H1 (cell line): ENCODE results near the gene DDX51. TPM values are rescaled to one million over a fixed set of nuclear protein-coding genes. Genes with fewer than 3 reads are reported as not detected.

ENCODE experiments used
- KDM4A ChIP-seq: IDR thresholded peaks from one replicate; pipeline ENCODE4 v1.7.1; 2012; ENCODE audit warnings: low read depth, mild to moderate bottlenecking, moderate library complexity, low read length, inconsistent platforms; ENCODE audit not compliant: severe bottlenecking
- polyA plus RNA-seq, 7 experiments: library from polyadenylated mRNA; depleted of rRNA in 3 of 7; stranded (reverse) in 5 of 7; unstranded in 2 of 7; fragments of >200 nt in 5 of 7; fragments of 200-250 nt in 2 of 7; gene quantifications; 1 replicate in 5 of 7; 2 replicates in 1 of 7; 4 replicates in 1 of 7; pipeline versions ENCODE4 v1.2.1 to v1.2.3, GENCODE V29; 2011 to 2013; ENCODE audit warnings: missing spikeins in 2 of 7, mixed read lengths in 2 of 7
- total RNA-seq: library from RNA; stranded (reverse); fragmentation: NEBNext Ultra II Directional; extraction: Animal tissue kit (Norgen Biotek cat#: 25700); gene quantifications from 2 replicates; pipeline ENCODE4 v1.2.1, GENCODE V29; 2021

DDX51 gene
- total and polyA plus RNA-seq, 2 of the 8 experiments (the other 6 are each of a cell fraction or from before 2014, with no cell fraction given), result 11.2 to 24.4 TPM

- TF ChIP-seq KDM4A, result no peak
Measured at GRCh38 chr12:132141976-132142678, 2.0 kb downstream of the DDX51 start (continued).
